HUES48 (cell line): ENCODE measurements around the gene HEPACAM.
A peak's percentile ranks its signal among the peaks of the same experiment; 100 is the strongest.

Experiments
- H3K27ac ChIP-seq: one replicate; pipeline ENCODE4 v1.7.0; 2013; ENCODE audit warnings: low read depth, low read length, inconsistent platforms
- H3K27me3 ChIP-seq: 2 replicates; pipeline ENCODE4 v1.6.1; 2013; ENCODE audit warnings: mild to moderate bottlenecking, low read length; ENCODE audit not compliant: control insufficient read depth, insufficient read depth
- H3K36me3 ChIP-seq: 2 replicates; pipeline ENCODE4 v1.6.1; 2013; ENCODE audit warnings: low read length; ENCODE audit not compliant: control insufficient read depth, insufficient read depth
- H3K4me1 ChIP-seq: 2 replicates; pipeline ENCODE4 v1.6.1; 2013; ENCODE audit warnings: mild to moderate bottlenecking, low read length; ENCODE audit not compliant: control insufficient read depth, insufficient read depth
- H3K4me3 ChIP-seq: 2 replicates; pipeline ENCODE4 v1.5.1; 2013; ENCODE audit warnings: mild to moderate bottlenecking, low read depth, low read length
- H3K9ac ChIP-seq: 2 replicates; pipeline ENCODE4 v1.6.1; 2013; ENCODE audit warnings: mild to moderate bottlenecking, low read depth, low read length, moderate library complexity
- H3K9me3 ChIP-seq: 2 replicates; pipeline ENCODE4 v1.6.1; 2013; ENCODE audit warnings: low read length; ENCODE audit not compliant: control insufficient read depth, insufficient read depth

Gene HEPACAM

GRCh38 chr11:124961972-124962609, 26.2 kb upstream of the HEPACAM start:
- Histone ChIP-seq H3K9ac (no peak overlapping the region), H3K27me3 (no peaks in the 10 kb centered on the region), H3K9me3 (no peaks in the 10 kb centered on the region), H3K27ac (no peak overlapping the region), H3K4me3 (no peak overlapping the region), H3K36me3 (no peaks in the 10 kb centered on the region), H3K4me1 (no peaks in the 10 kb centered on the region)

GRCh38 chr11:124955035-124955434, 19.2 kb upstream of the HEPACAM start:
- no peaks in the 10 kb centered on the region for H3K4me1 ChIP-seq
- peaks cover 17% of the 10 kb centered on the region for H3K27me3 ChIP-seq
- no peaks in the 10 kb centered on the region for H3K9me3 ChIP-seq
- H3K4me3 ChIP-seq = peak overlapping the region; percentile 92
- no peaks in the 10 kb centered on the region for H3K36me3 ChIP-seq
- H3K27ac ChIP-seq = no peak overlapping the region
- H3K9ac ChIP-seq = no peak overlapping the region

GRCh38 chr11:124954590-124954955, 18.7 kb upstream of the HEPACAM start:
- Histone ChIP-seq H3K36me3 (no peaks in the 10 kb centered on the region), H3K9ac (no peak overlapping the region), H3K27me3 (peaks cover 17% of the 10 kb centered on the region), H3K4me3 (peak overlapping the region; percentile 92), H3K9me3 (no peaks in the 10 kb centered on the region), H3K27ac (no peak overlapping the region), H3K4me1 (no peaks in the 10 kb centered on the region)

- Histone ChIP-seq H3K27ac (peak within 1 kb of the TSS; percentile 83), H3K9me3 (no peaks in the 10 kb centered on the region), H3K4me3 (peak within 1 kb of the TSS; percentile 92), H3K27me3 (peaks cover 17% of the 10 kb centered on the region), H3K36me3 (no peaks in the 10 kb centered on the region), H3K9ac (peak within 1 kb of the TSS; percentile 82), H3K4me1 (no peaks in the 10 kb centered on the region)
These were observed 18.1 kb upstream of the HEPACAM start, which contains the start of gene CCDC15 for GRCh38 chr11:124953753-124954589. Gene CCDC15, plus strand, starts transcription at chr11:124954202. Its CDS starts 531 bp downstream, at chr11:124954733.

- H3K4me1 ChIP-seq = no peaks in the 10 kb centered on the region
- H3K9me3 ChIP-seq = no peaks in the 10 kb centered on the region
- H3K36me3 ChIP-seq = no peaks in the 10 kb centered on the region
- no peak overlapping the region for H3K9ac ChIP-seq
- peaks cover 17% of the 10 kb centered on the region for H3K27me3 ChIP-seq
- H3K4me3 ChIP-seq = no peak overlapping the region
- no peak overlapping the region for H3K27ac ChIP-seq
These were observed 15.5 kb upstream of the HEPACAM start for GRCh38 chr11:124951341-124951740.

- Histone ChIP-seq H3K36me3 (no peaks in the 10 kb centered on the region), H3K4me3 (no peak overlapping the region), H3K4me1 (no peaks in the 10 kb centered on the region), H3K9ac (no peak overlapping the region), H3K27ac (no peak overlapping the region), H3K27me3 (peaks cover 17% of the 10 kb centered on the region), H3K9me3 (no peaks in the 10 kb centered on the region)
These were observed 14.9 kb upstream of the HEPACAM start for GRCh38 chr11:124950601-124951330.

GRCh38 chr11:124946735-124947141, 10.9 kb upstream of the HEPACAM start:
- no peak overlapping the region for H3K27ac ChIP-seq

GRCh38 chr11:124945826-124946225, 10.0 kb upstream of the HEPACAM start:
- Histone ChIP-seq H3K4me1 (no peaks in the 10 kb centered on the region), H3K27ac (no peak overlapping the region), H3K9ac (no peak overlapping the region), H3K4me3 (no peak overlapping the region), H3K36me3 (no peaks in the 10 kb centered on the region), H3K27me3 (no peaks in the 10 kb centered on the region), H3K9me3 (no peaks in the 10 kb centered on the region)

More at GRCh38 chr11:124946735-124947141, 10.9 kb upstream of the HEPACAM start:
- Histone ChIP-seq H3K9ac (no peak overlapping the region), H3K4me1 (no peaks in the 10 kb centered on the region), H3K4me3 (no peak overlapping the region), H3K9me3 (no peaks in the 10 kb centered on the region), H3K27me3 (0 out of 2 replicates have a peak, but pooled peaks cover 3% of the 10 kb centered on the region), H3K36me3 (no peaks in the 10 kb centered on the region)

GRCh38 chr11:124944565-124944964, 8.7 kb upstream of the HEPACAM start:
- Histone ChIP-seq H3K27me3 (no peaks in the 10 kb centered on the region), H3K27ac (no peak overlapping the region), H3K4me1 (no peaks in the 10 kb centered on the region), H3K9me3 (no peaks in the 10 kb centered on the region), H3K9ac (no peak overlapping the region), H3K4me3 (no peak overlapping the region), H3K36me3 (no peaks in the 10 kb centered on the region)

- Histone ChIP-seq H3K9ac (no peak overlapping the region), H3K27ac (no peak overlapping the region), H3K36me3 (no peaks in the 10 kb centered on the region), H3K27me3 (no peaks in the 10 kb centered on the region), H3K4me3 (no peak overlapping the region), H3K9me3 (no peaks in the 10 kb centered on the region), H3K4me1 (no peaks in the 10 kb centered on the region)
These were observed 7.9 kb upstream of the HEPACAM start for GRCh38 chr11:124943741-124944140.

- Histone ChIP-seq H3K9ac (no peak overlapping the region), H3K9me3 (no peaks in the 10 kb centered on the region), H3K36me3 (no peaks in the 10 kb centered on the region), H3K27ac (no peak overlapping the region), H3K4me1 (no peaks in the 10 kb centered on the region), H3K27me3 (no peaks in the 10 kb centered on the region), H3K4me3 (no peak overlapping the region)
These were observed 7.4 kb upstream of the HEPACAM start for GRCh38 chr11:124943254-124943616.
